B cell (primary cell): ENCODE results near the gene RAB3IP. TPM values are rescaled to one million over a fixed set of nuclear protein-coding genes. Genes with fewer than 3 reads are reported as not detected.

Source experiments
- ATAC-seq: fragments of 200-7000 bp; cut with Tn5 transposase; one replicate; pipeline ENCODE4 v1.10.0; 2021; ENCODE audit warnings: low read depth, mild to moderate bottlenecking, moderate number of reproducible peaks, moderate library complexity
- CTCF ChIA-PET: fragments of 350-600 bp; sonication (Branson Sonifier 250); formaldehyde crosslinking; loops from one replicate; lab custom pipeline; 2021; ENCODE audit warnings: antibody characterized with exemption, inconsistent platforms; lab: Charles Lee
- POLR2A ChIA-PET: fragments of 350-600 bp; sonication (Branson Sonifier 250); formaldehyde crosslinking; loops from one replicate; lab custom pipeline; 2021; ENCODE audit warnings: antibody characterized with exemption; lab: Charles Lee
- DNase-seq: peaks from one replicate; pipeline ENCODE4 v3.0.0; 2013
- H2AFZ ChIP-seq: 2 replicates; pipeline ENCODE4 v1.6.1; 2012; ENCODE audit warnings: mild to moderate bottlenecking, low read depth, low read length; ENCODE audit not compliant: insufficient read depth, poor library complexity, severe bottlenecking
- H3K27ac ChIP-seq, 2 donors: 1 replicate in 1 of 2; 2 replicates in 1 of 2; pipeline ENCODE4 v1.5.1; 2012 to 2013; ENCODE audit warnings: low read length in 2 of 2, mild to moderate bottlenecking in 2 of 2, moderate library complexity in 1 of 2
- H3K27me3 ChIP-seq, 4 experiments: fragments of 200-600 bp in 1 of 4; sonication (generic) in 1 of 4; replicated peaks in 1 of 4; 1 replicate in 2 of 4; 2 replicates in 2 of 4; pipeline versions ENCODE4 v1.6.1 to v1.7.0; 2013 to 2016; ENCODE audit warnings: low read length in 3 of 4, mild to moderate bottlenecking in 2 of 4, mixed read lengths in 1 of 4, moderate library complexity in 1 of 4; ENCODE audit not compliant: insufficient read depth in 4 of 4, control insufficient read depth in 3 of 4; ENCODE audit errors: control extremely low read depth in 1 of 4
- H3K36me3 ChIP-seq, 2 experiments: replicated peaks in 1 of 2; 1 replicate in 1 of 2; 2 replicates in 1 of 2; pipeline versions ENCODE4 v1.6.1 to v1.7.1; 2013; ENCODE audit warnings: low read length in 1 of 2; ENCODE audit not compliant: insufficient read depth in 2 of 2, control insufficient read depth in 1 of 2; ENCODE audit errors: control extremely low read depth in 1 of 2, extremely low read depth in 1 of 2
- H3K4me1 ChIP-seq, 2 donors: fragments of 200-600 bp in 1 of 2; sonication (generic) in 1 of 2; 1 replicate in 1 of 2; 2 replicates in 1 of 2; pipeline versions ENCODE4 v1.5.1 to v1.6.1; 2013 to 2017; ENCODE audit warnings: low read length in 2 of 2; ENCODE audit not compliant: control insufficient read depth in 2 of 2, insufficient read depth in 2 of 2
- H3K4me2 ChIP-seq: replicated peaks from 2 replicates; pipeline ENCODE3; 2012; ENCODE audit warnings: mild to moderate bottlenecking, low read depth, low read length; ENCODE audit not compliant: poor library complexity, severe bottlenecking
- H3K4me3 ChIP-seq, 5 experiments: fragments of 200-600 bp in 1 of 5; sonication (generic) in 1 of 5; 1 replicate in 3 of 5; 2 replicates in 2 of 5; pipeline versions ENCODE4 v1.5.1 to v1.7.0; 2011 to 2016; ENCODE audit warnings: low read length in 4 of 5, mild to moderate bottlenecking in 4 of 5, low read depth in 2 of 5, control low read depth in 1 of 5, moderate library complexity in 1 of 5; ENCODE audit not compliant: insufficient read depth in 1 of 5; ENCODE audit errors: control extremely low read depth in 1 of 5, extremely low read depth in 1 of 5
- H3K79me2 ChIP-seq: fragments of 200-600 bp; sonication (generic); one replicate; pipeline ENCODE4 v1.6.0; 2016; ENCODE audit warnings: low read length; ENCODE audit not compliant: control insufficient read depth, insufficient read depth
- H3K9ac ChIP-seq: fragments of 200-600 bp; sonication (generic); 2 replicates; pipeline ENCODE4 v1.6.1; 2017; ENCODE audit warnings: mild to moderate bottlenecking, low read length, moderate library complexity
- H3K9me3 ChIP-seq, 3 donors: one replicate each; pipeline versions ENCODE4 v1.6.1 to v1.7.1; 2013; ENCODE audit warnings: low read length in 2 of 3; ENCODE audit not compliant: control insufficient read depth in 2 of 3, insufficient read depth in 1 of 3; ENCODE audit errors: control extremely low read depth in 1 of 3
- H4K20me1 ChIP-seq: 2 replicates; pipeline ENCODE4 v1.6.0; 2012; ENCODE audit warnings: mild to moderate bottlenecking, low read length; ENCODE audit not compliant: insufficient read depth, control insufficient read depth, poor library complexity, severe bottlenecking
- H3K27ac Mint-ChIP-seq: one replicate; pipeline ENCODE4 v1.8.0; 2021; ENCODE audit warnings: mixed read lengths
- H3K27me3 Mint-ChIP-seq: one replicate; pipeline ENCODE4 v1.8.0; 2021; ENCODE audit warnings: mixed read lengths
- H3K4me1 Mint-ChIP-seq: one replicate; pipeline ENCODE4 v1.8.0; 2021; ENCODE audit warnings: mixed read lengths
- H3K4me3 Mint-ChIP-seq: one replicate; pipeline ENCODE4 v1.8.0; 2021; ENCODE audit warnings: mixed read lengths
- H3K9me3 Mint-ChIP-seq: one replicate; pipeline ENCODE4 v1.8.0; 2022; ENCODE audit warnings: mixed read lengths; ENCODE audit not compliant: insufficient read depth
- EZH2 ChIP-seq: IDR thresholded peaks from 2 replicates; pipeline ENCODE4 v1.6.1; 2012; ENCODE audit warnings: borderline replicate concordance, low read depth, mild to moderate bottlenecking, moderate library complexity, low read length; ENCODE audit not compliant: insufficient read depth, poor library complexity, severe bottlenecking
- WGBS: methylation state at CpG from one replicate; pipeline ENCODE4 v1.1.5; 2013; ENCODE audit warnings: missing lambda C conversion rate; ENCODE audit not compliant: insufficient coverage; 5-methylcytosine and 5-hydroxymethylcytosine counted together
- intact Hi-C: fragments of 100-400 bp; cut with micrococcal nuclease; formaldehyde crosslinking; loops from one replicate; pipeline ENCODE4 v1.10.0; 2022
- polyA plus RNA-seq: library from polyadenylated mRNA; depleted of rRNA; stranded (reverse); fragments of >200 nt; gene quantifications from 2 replicates; pipeline ENCODE4 v1.2.3, GENCODE V29; 2012
- total RNA-seq, 2 donors: library from RNA; stranded (reverse); fragments of 120-200 nt in 1 of 2; gene quantifications; 1 replicate in 1 of 2; 2 replicates in 1 of 2; pipeline versions ENCODE4 v1.2.3 to v1.2.4, GENCODE V29; 2013 to 2022
- TF ChIP-seq, protein P1 (sequence below): fragments of 200-600 bp; IDR thresholded peaks from one replicate; pipeline ENCODE4 v1.8.0; 2022; ENCODE audit warnings: antibody characterized with exemption, mild to moderate bottlenecking

Gene RAB3IP
- total and polyA plus RNA-seq, 2 donors (not counting 1 experiment from before 2014, with no cell fraction given) = 11.2 to 37.9 TPM

DNA sequence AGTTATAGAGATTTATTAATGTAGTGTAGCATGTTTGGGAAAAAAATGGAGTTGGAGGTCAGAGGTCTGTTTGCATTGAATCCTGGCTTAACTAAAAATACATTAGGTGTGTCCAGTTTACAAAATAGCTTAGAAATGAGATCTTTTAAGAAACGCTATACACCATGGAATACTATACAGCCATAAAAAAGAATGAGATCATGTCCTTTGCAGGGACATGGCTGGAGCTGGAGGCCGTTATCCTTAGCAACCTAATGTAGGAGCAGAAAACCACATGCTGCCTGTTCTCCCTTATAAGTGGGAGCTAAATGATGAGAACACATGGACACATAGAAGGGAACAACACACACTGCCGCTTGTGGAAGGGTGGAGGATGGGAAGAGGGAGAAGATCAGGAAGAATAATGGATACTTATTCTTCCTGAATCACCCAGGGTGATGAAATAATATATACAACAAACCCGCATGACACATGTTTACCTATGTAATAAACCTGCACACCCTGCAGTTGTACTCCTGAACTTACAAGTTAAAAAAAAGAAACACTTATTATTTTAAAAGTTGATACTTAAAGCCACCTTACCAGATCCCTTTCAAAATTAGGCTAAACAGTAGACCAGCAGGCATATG is 72.3 kb downstream of the RAB3IP start:
- POLR2A ChIA-PET = no interaction called here
- Histone ChIP-seq H3K9ac (no peak overlapping the region), H3K4me2 (no peak overlapping the region), H2AFZ (no peak overlapping the region), H3K36me3 (no peaks in the 10 kb centered on the region), H3K9me3 (peaks cover 0 to 14% (median 6%) of the 10 kb centered on the region in 3 donors), H3K27me3 (no peaks in the 10 kb centered on the region), H4K20me1 (no peaks in the 10 kb centered on the region), H3K27ac (no peak overlapping the region), H3K4me3 (no peak overlapping the region), H3K4me1 (no peaks in the 10 kb centered on the region), H3K79me2 (no peaks in the 10 kb centered on the region)
- TF ChIP-seq, protein P1, sequence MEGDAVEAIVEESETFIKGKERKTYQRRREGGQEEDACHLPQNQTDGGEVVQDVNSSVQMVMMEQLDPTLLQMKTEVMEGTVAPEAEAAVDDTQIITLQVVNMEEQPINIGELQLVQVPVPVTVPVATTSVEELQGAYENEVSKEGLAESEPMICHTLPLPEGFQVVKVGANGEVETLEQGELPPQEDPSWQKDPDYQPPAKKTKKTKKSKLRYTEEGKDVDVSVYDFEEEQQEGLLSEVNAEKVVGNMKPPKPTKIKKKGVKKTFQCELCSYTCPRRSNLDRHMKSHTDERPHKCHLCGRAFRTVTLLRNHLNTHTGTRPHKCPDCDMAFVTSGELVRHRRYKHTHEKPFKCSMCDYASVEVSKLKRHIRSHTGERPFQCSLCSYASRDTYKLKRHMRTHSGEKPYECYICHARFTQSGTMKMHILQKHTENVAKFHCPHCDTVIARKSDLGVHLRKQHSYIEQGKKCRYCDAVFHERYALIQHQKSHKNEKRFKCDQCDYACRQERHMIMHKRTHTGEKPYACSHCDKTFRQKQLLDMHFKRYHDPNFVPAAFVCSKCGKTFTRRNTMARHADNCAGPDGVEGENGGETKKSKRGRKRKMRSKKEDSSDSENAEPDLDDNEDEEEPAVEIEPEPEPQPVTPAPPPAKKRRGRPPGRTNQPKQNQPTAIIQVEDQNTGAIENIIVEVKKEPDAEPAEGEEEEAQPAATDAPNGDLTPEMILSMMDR = no peak
- TF ChIP-seq EZH2 = no peak
- CTCF ChIA-PET = interaction anchor here (1.1 kb wide), 1 partner anchor 766 kb away, joined by 3 read pairs; no protein-coding TSS in a partner anchor
- intact Hi-C loops = no loop called here
- DNase-seq = no peak
- H3K4me3 Mint-ChIP-seq = no peak overlapping the region
- WGBS = no CpG with 5 or more reads among the region's 4 CpGs
- no peaks in the 10 kb centered on the region for H3K4me1 Mint-ChIP-seq
- no peaks in the 10 kb centered on the region for H3K27me3 Mint-ChIP-seq
- ATAC-seq = no peak
- no peak overlapping the region for H3K27ac Mint-ChIP-seq
- peaks cover 5% of the 10 kb centered on the region for H3K9me3 Mint-ChIP-seq

DNA sequence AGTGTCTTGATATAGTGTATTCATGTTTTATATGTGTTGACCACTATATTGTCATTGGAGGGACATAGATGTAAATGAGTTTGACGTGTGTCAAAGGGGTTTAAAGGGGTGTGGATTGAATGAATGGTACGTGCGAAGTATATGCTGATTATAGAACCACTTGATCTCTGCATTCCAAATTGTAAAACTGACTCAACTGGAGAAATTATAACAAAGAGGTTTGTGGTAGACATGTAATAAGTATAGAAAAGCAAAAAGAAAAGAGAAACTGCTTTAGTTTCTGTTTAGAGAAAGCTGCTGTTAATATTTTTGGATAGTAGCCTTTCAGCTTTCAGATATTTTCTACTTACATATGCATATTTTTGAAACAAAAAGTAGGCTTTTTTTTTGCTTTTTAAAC is 77.4 kb downstream of the RAB3IP start:
- intact Hi-C loops = no loop called here
- CTCF ChIA-PET = no interaction called here
- Histone ChIP-seq H4K20me1 (no peaks in the 10 kb centered on the region), H3K9ac (no peak overlapping the region), H2AFZ (no peak overlapping the region), H3K4me1 (no peaks in the 10 kb centered on the region), H3K36me3 (no peaks in the 10 kb centered on the region), H3K4me2 (no peak overlapping the region), H3K27ac (no peak overlapping the region), H3K4me3 (no peak overlapping the region), H3K27me3 (no peaks in the 10 kb centered on the region), H3K9me3 (no peaks in the 10 kb centered on the region), H3K79me2 (no peaks in the 10 kb centered on the region)
- POLR2A ChIA-PET = no interaction called here
- no peaks in the 10 kb centered on the region for H3K27me3 Mint-ChIP-seq
- WGBS = 86% methylated on average over 1 of the region's 3 CpGs
- H3K4me1 Mint-ChIP-seq = no peaks in the 10 kb centered on the region
- H3K9me3 Mint-ChIP-seq = no peaks in the 10 kb centered on the region
- ATAC-seq (no peak), DNase-seq (no peak)
- no peak overlapping the region for H3K4me3 Mint-ChIP-seq
- TF ChIP-seq EZH2 = no peak
- TF ChIP-seq, protein P1 = no peak
- H3K27ac Mint-ChIP-seq = no peak overlapping the region
